H1 (cell line): ENCODE results near the gene SKP2. TPM values are rescaled to one million over a fixed set of nuclear protein-coding genes. Genes with fewer than 3 reads are reported as not detected.

ENCODE experiments used
- CTCF ChIA-PET: fragments of 300-600 bp; sonication (Branson Sonifier 250); formaldehyde crosslinking; loops from one replicate; lab custom pipeline; 2021; ENCODE audit not compliant: partially characterized antibody; lab: Charles Lee
- POLR2A ChIA-PET: fragments of 300-600 bp; sonication (Branson Sonifier 250); formaldehyde crosslinking; loops from one replicate; lab custom pipeline; 2021; ENCODE audit warnings: inconsistent platforms; ENCODE audit not compliant: partially characterized antibody; lab: Charles Lee
- DNase-seq, 2 experiments: peaks; one replicate each; pipeline versions ENCODE4 v3.0.0 to v3.0.0-alpha.2; 2010 to 2022; ENCODE audit warnings: low spot score in 2 of 2, low read depth in 1 of 2, mixed read lengths in 1 of 2
- FAIRE-seq: peaks from 2 replicates; lab custom pipeline; 2011; peaks lifted over from hg19 to GRCh38; lab: Jason Lieb, UNC
- H2AFZ ChIP-seq: 2 replicates; pipeline ENCODE4 v1.8.1; 2012; ENCODE audit warnings: low read length, inconsistent platforms
- H2AK5ac ChIP-seq: 2 replicates; pipeline ENCODE4 v1.6.1; 2013; ENCODE audit warnings: low read depth, low read length
- H2BK120ac ChIP-seq: replicated peaks from 2 replicates; pipeline ENCODE3; 2013; ENCODE audit warnings: low read depth, low read length, inconsistent platforms
- H2BK12ac ChIP-seq: 2 replicates; pipeline ENCODE4 v1.6.1; 2013; ENCODE audit warnings: low read depth, low read length
- H2BK15ac ChIP-seq: 2 replicates; pipeline ENCODE4 v1.6.1; 2013; ENCODE audit warnings: low read length
- H2BK20ac ChIP-seq: 2 replicates; pipeline ENCODE4 v1.6.1; 2013; ENCODE audit warnings: low read length
- H2BK5ac ChIP-seq: 2 replicates; pipeline ENCODE4 v1.6.1; 2013; ENCODE audit warnings: low read depth, low read length
- H3K14ac ChIP-seq: 2 replicates; pipeline ENCODE4 v1.6.1; 2013; ENCODE audit warnings: inconsistent platforms; ENCODE audit not compliant: insufficient read length
- H3K18ac ChIP-seq: 2 replicates; pipeline ENCODE4 v1.6.1; 2013; ENCODE audit warnings: low read length; ENCODE audit errors: extremely low read depth
- H3K23ac ChIP-seq: 2 replicates; pipeline ENCODE4 v1.6.1; 2013; ENCODE audit warnings: inconsistent platforms; ENCODE audit not compliant: insufficient read length
- H3K23me2 ChIP-seq: 2 replicates; pipeline ENCODE4 v1.6.1; 2013; ENCODE audit warnings: low read depth, low read length
- H3K27ac ChIP-seq: 2 replicates; pipeline ENCODE4 v1.6.1; 2011; ENCODE audit warnings: low read depth, low read length, inconsistent platforms
- H3K27me3 ChIP-seq, 4 experiments: replicated peaks in 1 of 4; 1 replicate in 1 of 4; 2 replicates in 3 of 4; pipeline versions ENCODE4 v1.6.1 to v1.8.1; 2011 to 2013; ENCODE audit warnings: low read length in 3 of 4, mild to moderate bottlenecking in 3 of 4, inconsistent platforms in 2 of 4, mixed read lengths in 2 of 4, moderate library complexity in 1 of 4; ENCODE audit not compliant: control insufficient read depth in 3 of 4, insufficient read depth in 3 of 4; ENCODE audit errors: extremely low read depth in 1 of 4
- H3K36me3 ChIP-seq, 4 experiments: 2 replicates each; pipeline versions ENCODE4 v1.6.1 to v1.8.1; 2011 to 2013; ENCODE audit warnings: mild to moderate bottlenecking in 4 of 4, low read length in 3 of 4, moderate library complexity in 2 of 4, control low read depth in 1 of 4, inconsistent platforms in 1 of 4; ENCODE audit not compliant: insufficient read depth in 4 of 4, control insufficient read depth in 2 of 4
- H3K4ac ChIP-seq: replicated peaks from 2 replicates; pipeline ENCODE3; 2013; ENCODE audit warnings: low read length, low read depth, mixed read lengths, inconsistent platforms; ENCODE audit not compliant: insufficient read length
- H3K4me1 ChIP-seq, 4 experiments: replicated peaks in 1 of 4; 1 replicate in 1 of 4; 2 replicates in 3 of 4; pipeline versions ENCODE4 v1.6.1 to v1.8.1; 2011 to 2013; ENCODE audit warnings: low read length in 3 of 4, inconsistent platforms in 2 of 4, mixed read lengths in 1 of 4; ENCODE audit not compliant: insufficient read depth in 4 of 4, control insufficient read depth in 3 of 4
- H3K4me2 ChIP-seq, 2 experiments: 2 replicates each; pipeline versions ENCODE4 v1.6.1 to v1.8.1; 2011 to 2013; ENCODE audit warnings: low read depth in 2 of 2, low read length in 2 of 2, control low read depth in 1 of 2, inconsistent platforms in 1 of 2, mild to moderate bottlenecking in 1 of 2; ENCODE audit not compliant: insufficient read depth in 1 of 2
- H3K4me3 ChIP-seq, 4 experiments: fragments of 200-600, 300-600 bp in 1 of 4; sonication (generic), shearing (Covaris generic), sonication (Bioruptor Twin) in 1 of 4; 2 replicates each; pipeline versions ENCODE4 v1.5.1 to v1.8.1; 2011 to 2016; ENCODE audit warnings: low read length in 4 of 4, low read depth in 3 of 4, control low read depth in 2 of 4, inconsistent platforms in 2 of 4, mild to moderate bottlenecking in 2 of 4, mixed read lengths in 1 of 4, moderate library complexity in 1 of 4; ENCODE audit not compliant: insufficient read depth in 2 of 4; ENCODE audit errors: extremely low read depth in 1 of 4
- H3K56ac ChIP-seq: replicated peaks from 2 replicates; pipeline ENCODE3; 2013; ENCODE audit warnings: low read depth, mild to moderate bottlenecking, mixed read lengths, low read length, inconsistent platforms; ENCODE audit not compliant: insufficient read length
- H3K79me1 ChIP-seq: 2 replicates; pipeline ENCODE4 v1.6.1; 2013; ENCODE audit warnings: low read depth, low read length, control low read depth
- H3K79me2 ChIP-seq, 2 experiments: 2 replicates each; pipeline versions ENCODE4 v1.6.1 to v1.8.1; 2012 to 2013; ENCODE audit warnings: low read length in 2 of 2, mild to moderate bottlenecking in 2 of 2, inconsistent platforms in 1 of 2; ENCODE audit not compliant: insufficient read depth in 2 of 2, control insufficient read depth in 1 of 2
- H3K9ac ChIP-seq, 4 experiments: replicated peaks in 1 of 4; 1 replicate in 1 of 4; 2 replicates in 3 of 4; pipeline versions ENCODE4 v1.6.1 to v1.8.1; 2011 to 2013; ENCODE audit warnings: low read depth in 3 of 4, low read length in 3 of 4, control low read depth in 2 of 4, mild to moderate bottlenecking in 2 of 4, moderate library complexity in 2 of 4, inconsistent platforms in 1 of 4; ENCODE audit errors: extremely low read depth in 1 of 4
- H3K9me3 ChIP-seq, 2 experiments: 2 replicates each; pipeline versions ENCODE4 v1.6.1 to v1.8.1; 2012 to 2013; ENCODE audit warnings: mild to moderate bottlenecking in 2 of 2, moderate library complexity in 2 of 2, control low read depth in 1 of 2, inconsistent platforms in 1 of 2, low read depth in 1 of 2, low read length in 1 of 2, mixed read lengths in 1 of 2; ENCODE audit not compliant: insufficient read depth in 2 of 2
- H4K20me1 ChIP-seq, 2 experiments: replicated peaks in 1 of 2; 2 replicates each; pipeline versions ENCODE3 to v1.8.1; 2011 to 2013; ENCODE audit warnings: inconsistent platforms in 2 of 2, low read length in 2 of 2, mild to moderate bottlenecking in 1 of 2; ENCODE audit not compliant: insufficient read depth in 2 of 2, control insufficient read depth in 1 of 2
- H4K5ac ChIP-seq: 2 replicates; pipeline ENCODE4 v1.6.1; 2013; ENCODE audit warnings: low read length, low read depth, mixed read lengths, inconsistent platforms; ENCODE audit not compliant: insufficient read length
- H4K8ac ChIP-seq: 2 replicates; pipeline ENCODE4 v1.8.0; 2013; ENCODE audit warnings: mild to moderate bottlenecking, moderate library complexity, low read length, inconsistent platforms; ENCODE audit not compliant: insufficient read depth; ENCODE audit errors: extremely low read depth
- H4K91ac ChIP-seq: replicated peaks from 2 replicates; pipeline ENCODE3; 2013; ENCODE audit warnings: low read length, mixed read lengths, inconsistent platforms; ENCODE audit not compliant: insufficient read length
- CEBPB ChIP-seq: IDR thresholded peaks from 2 replicates; pipeline ENCODE4 v1.6.1; 2012; ENCODE audit warnings: low read depth, low read length
- JUN ChIP-seq: IDR thresholded peaks from 2 replicates; pipeline ENCODE4 v1.6.1; 2011; ENCODE audit warnings: low read depth, mild to moderate bottlenecking, improper control_type of control experiment, low read length
- POLR2AphosphoS5 ChIP-seq: IDR thresholded peaks from 2 replicates; pipeline ENCODE4 v1.6.1; 2011; ENCODE audit warnings: low read depth, low read length
- RXRA ChIP-seq: IDR thresholded peaks from 2 replicates; pipeline ENCODE4 v1.6.1; 2011; ENCODE audit warnings: low read depth, mild to moderate bottlenecking, low read length, moderate library complexity; ENCODE audit not compliant: insufficient read depth
- WGBS, 2 experiments: shearing (Covaris generic) in 1 of 2; methylation state at CpG; one replicate each; pipeline versions ENCODE4 v1.1.6 to v1.1.7; 2013 to 2015; ENCODE audit warnings: low lambda C conversion rate in 2 of 2, mixed read lengths in 2 of 2, inconsistent platforms in 1 of 2, low coverage in 1 of 2, missing lambda C conversion rate in 1 of 2; ENCODE audit not compliant: insufficient replicate concordance in 2 of 2, insufficient coverage in 1 of 2, insufficient read length in 1 of 2; ENCODE audit errors: extremely low coverage in 1 of 2, missing lambda C conversion rate in 1 of 2; 5-methylcytosine and 5-hydroxymethylcytosine counted together
- polyA plus RNA-seq, 7 experiments: library from polyadenylated mRNA; depleted of rRNA in 3 of 7; stranded (reverse) in 5 of 7; unstranded in 2 of 7; fragments of >200 nt in 5 of 7; fragments of 200-250 nt in 2 of 7; gene quantifications; 1 replicate in 5 of 7; 2 replicates in 1 of 7; 4 replicates in 1 of 7; pipeline versions ENCODE4 v1.2.1 to v1.2.3, GENCODE V29; 2011 to 2013; ENCODE audit warnings: missing spikeins in 2 of 7, mixed read lengths in 2 of 7
- total RNA-seq: library from RNA; stranded (reverse); fragmentation: NEBNext Ultra II Directional; extraction: Animal tissue kit (Norgen Biotek cat#: 25700); gene quantifications from 2 replicates; pipeline ENCODE4 v1.2.1, GENCODE V29; 2021

Gene SKP2
- total and polyA plus RNA-seq, 2 of the 8 experiments (the other 6 are each of a cell fraction or from before 2014, with no cell fraction given), result 49.9 to 104 TPM

DNA sequence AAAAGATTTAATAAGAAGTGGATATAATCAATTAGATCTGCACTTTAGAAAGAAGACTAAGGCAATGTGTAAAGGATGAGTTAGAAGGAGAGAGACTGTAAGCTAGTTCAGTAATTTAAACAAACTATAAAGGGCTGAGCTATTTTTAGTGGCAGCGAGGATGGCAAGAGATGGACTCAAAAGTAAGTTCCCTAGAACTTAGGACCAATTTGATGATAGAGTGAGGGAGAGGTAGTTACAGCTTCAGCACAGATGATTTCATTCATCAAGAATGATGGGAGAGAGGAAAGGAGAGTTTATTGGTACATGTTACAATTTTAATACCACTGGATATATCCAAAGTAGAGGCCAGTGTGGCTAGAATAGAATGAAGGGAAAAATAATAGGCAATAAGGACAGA is 70.7 kb downstream of the SKP2 start:
- TF ChIP-seq POLR2AphosphoS5 (no peak), CEBPB (no peak), JUN (no peak), RXRA (no peak)
- TF ChIP-seq, all 59 proteins: peak for 0
- no peak overlapping the region for H4K8ac ChIP-seq
- no peaks in the 10 kb centered on the region for H3K23me2 ChIP-seq
- WGBS, 2 experiments, result 87% methylated on average over 1 of the region's 1 CpG; no CpG with 5 or more reads in 1 of the 2 experiments
- H2AFZ ChIP-seq, result no peak overlapping the region
- no peaks in the 10 kb centered on the region for H3K79me2 ChIP-seq
- H3K14ac ChIP-seq, result no peak overlapping the region
- CTCF ChIA-PET, result interaction anchor here (0.7 kb wide), 1 partner anchor 44 kb away, joined by 6 read pairs; no protein-coding TSS in a partner anchor
- no peak overlapping the region for H4K5ac ChIP-seq
- no peak overlapping the region for H3K4me2 ChIP-seq
- H2BK5ac ChIP-seq, result no peak overlapping the region
- no peak overlapping the region for H2AK5ac ChIP-seq
- no peak overlapping the region for H4K91ac ChIP-seq
- no peak overlapping the region for H2BK12ac ChIP-seq
- H2BK15ac ChIP-seq, result no peak overlapping the region
- H4K20me1 ChIP-seq, result no peaks in the 10 kb centered on the region
- H3K36me3 ChIP-seq, result no peaks in the 10 kb centered on the region; a peak in 1 of 8 replicates
- H3K4me1 ChIP-seq, result no peaks in the 10 kb centered on the region
- no peak overlapping the region for H3K4me3 ChIP-seq
- H3K9me3 ChIP-seq, result no peaks in the 10 kb centered on the region
- no peak overlapping the region for H3K9ac ChIP-seq
- POLR2A ChIA-PET, result interaction anchor here (2.3 kb wide), 1 partner anchor 19 kb away, joined by 8 read pairs; the partner anchor contains the start of gene NADK2
- H2BK120ac ChIP-seq, result no peak overlapping the region
- H3K56ac ChIP-seq, result no peak overlapping the region
- DNase-seq, result no peak
- H2BK20ac ChIP-seq, result no peak overlapping the region
- FAIRE-seq, result no peak
- H3K79me1 ChIP-seq, result no peaks in the 10 kb centered on the region
- H3K23ac ChIP-seq, result no peak overlapping the region
- H3K18ac ChIP-seq, result no peak overlapping the region
- H3K4ac ChIP-seq, result no peak overlapping the region
- H3K27me3 ChIP-seq, result no peaks in the 10 kb centered on the region
- no peak overlapping the region for H3K27ac ChIP-seq
